ENCODE data around the gene OSBP2. TPM values are rescaled to one million over a fixed set of nuclear protein-coding genes. Genes with fewer than 3 reads are reported as not detected.

The OSBP2 gene
- total and polyA plus RNA-seq, 10 of the 15 experiments (the other 5 are each of a cell fraction or from before 2014, with no cell fraction given), result 0.11 to 7.7 (median 3.6) TPM

DNA sequence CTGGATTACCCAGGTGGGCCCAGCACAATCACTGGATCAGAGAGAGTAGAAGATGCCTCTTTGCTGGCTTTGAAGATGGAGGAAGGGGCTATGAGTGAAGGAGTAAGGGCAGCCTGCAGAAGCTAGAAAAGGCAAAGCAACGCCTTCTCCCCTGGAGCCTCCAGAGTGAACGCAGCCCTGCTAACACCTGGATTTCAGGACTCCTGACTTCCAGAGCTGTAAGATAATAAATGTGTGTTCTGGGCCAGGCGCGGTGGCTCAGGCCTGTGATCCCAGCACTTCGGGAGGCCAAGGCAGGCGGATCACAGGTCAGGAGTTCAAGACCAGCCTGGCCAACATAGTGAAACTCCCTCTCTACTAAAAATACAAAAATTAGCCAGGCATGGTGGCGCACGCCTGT is 171.5 kb downstream of the OSBP2 start (continued):
- TF ChIP-seq SUPT20H (IDR thresholded peaks at IDR 0.05; ENCODE audit: borderline replicate concordance, control insufficient read depth, low read depth, low read length) (no peak), SMAD1 (IDR thresholded peaks at IDR 0.05; ENCODE audit: low read depth, partially characterized antibody) (no peak)

DNA sequence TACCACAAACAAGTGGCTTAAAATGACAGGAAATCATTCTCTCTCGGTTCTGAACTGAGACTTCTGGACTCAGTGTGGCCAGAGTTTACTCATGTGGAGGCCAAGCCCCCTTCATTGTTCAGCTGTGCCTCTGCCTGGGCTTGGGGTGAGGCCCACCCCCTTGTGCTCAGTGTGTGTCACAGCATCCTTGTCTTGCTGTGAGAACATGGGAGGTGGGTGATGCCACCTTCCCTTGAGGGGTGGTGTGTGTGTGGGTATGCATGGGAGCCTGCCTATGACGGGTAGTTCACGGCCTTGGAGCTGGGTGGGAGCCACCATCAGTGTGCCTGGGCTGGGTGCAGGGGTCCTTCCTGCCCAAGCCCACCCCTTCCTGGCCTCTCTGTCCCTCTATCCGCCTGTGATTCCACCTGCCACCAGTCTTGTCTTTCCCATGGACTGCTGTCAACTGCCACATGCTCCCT is 172.2 kb downstream of the OSBP2 start:
- 23% methylated on average over 4 of the region's 4 CpGs for WGBS (ENCODE audit: insufficient coverage, insufficient replicate concordance, low lambda C conversion rate, missing lambda C conversion rate)
- ChIA-PET POLR2A (no interaction called here), CTCF (no interaction called here), SMC1A (ENCODE audit: uncharacterized antibody, unreplicated experiment) (no interaction called here), RAD21 (ENCODE audit: unreplicated experiment) (no interaction called here)
- Histone ChIP-seq H3K36me3 (ENCODE audit: control insufficient read depth in 2 of 2, insufficient read depth in 2 of 2, low read length in 1 of 2) (no peaks in the 10 kb centered on the region), H3K9ac (ENCODE audit: control insufficient read depth, insufficient read depth, low read length) (no peak overlapping the region), H3K27ac (ENCODE audit: control insufficient read depth, insufficient read depth) (no peak overlapping the region), H4K20me1 (ENCODE audit: control insufficient read depth, insufficient read depth) (no peaks in the 10 kb centered on the region), H3K27me3 (replicated peaks in 1 of 2; ENCODE audit: control insufficient read depth in 2 of 2, insufficient read depth in 2 of 2, low read length in 1 of 2) (no peaks in the 10 kb centered on the region), H3K4me2 (ENCODE audit: control insufficient read depth, insufficient read depth) (no peak overlapping the region), H2AFZ (ENCODE audit: control insufficient read depth, low read depth, low read length) (no peak overlapping the region), H3K4me3 (no peak overlapping the region), H3K4me1 (ENCODE audit: control insufficient read depth, insufficient read depth, low read length) (no peaks in the 10 kb centered on the region), H3K9me3 (replicated peaks; ENCODE audit: control insufficient read depth, insufficient read depth, low read length) (no peaks in the 10 kb centered on the region), H3K79me2 (ENCODE audit: control insufficient read depth, insufficient read depth, low read length) (no peaks in the 10 kb centered on the region)
- TF ChIP-seq, protein P1, sequence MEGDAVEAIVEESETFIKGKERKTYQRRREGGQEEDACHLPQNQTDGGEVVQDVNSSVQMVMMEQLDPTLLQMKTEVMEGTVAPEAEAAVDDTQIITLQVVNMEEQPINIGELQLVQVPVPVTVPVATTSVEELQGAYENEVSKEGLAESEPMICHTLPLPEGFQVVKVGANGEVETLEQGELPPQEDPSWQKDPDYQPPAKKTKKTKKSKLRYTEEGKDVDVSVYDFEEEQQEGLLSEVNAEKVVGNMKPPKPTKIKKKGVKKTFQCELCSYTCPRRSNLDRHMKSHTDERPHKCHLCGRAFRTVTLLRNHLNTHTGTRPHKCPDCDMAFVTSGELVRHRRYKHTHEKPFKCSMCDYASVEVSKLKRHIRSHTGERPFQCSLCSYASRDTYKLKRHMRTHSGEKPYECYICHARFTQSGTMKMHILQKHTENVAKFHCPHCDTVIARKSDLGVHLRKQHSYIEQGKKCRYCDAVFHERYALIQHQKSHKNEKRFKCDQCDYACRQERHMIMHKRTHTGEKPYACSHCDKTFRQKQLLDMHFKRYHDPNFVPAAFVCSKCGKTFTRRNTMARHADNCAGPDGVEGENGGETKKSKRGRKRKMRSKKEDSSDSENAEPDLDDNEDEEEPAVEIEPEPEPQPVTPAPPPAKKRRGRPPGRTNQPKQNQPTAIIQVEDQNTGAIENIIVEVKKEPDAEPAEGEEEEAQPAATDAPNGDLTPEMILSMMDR (IDR thresholded peaks at IDR 0.05 in 2 of 3, conservative IDR thresholded peaks at IDR 0.05 in 1 of 3; ENCODE audit: control insufficient read depth in 2 of 3, extremely low read depth in 1 of 3, insufficient read depth in 1 of 3, low read depth in 3 of 3, low read length in 3 of 3), result peak in 2 of 3 experiments; percentile 5 to 22; a peak in 1 of 6 replicates
- TF ChIP-seq, protein P2, sequence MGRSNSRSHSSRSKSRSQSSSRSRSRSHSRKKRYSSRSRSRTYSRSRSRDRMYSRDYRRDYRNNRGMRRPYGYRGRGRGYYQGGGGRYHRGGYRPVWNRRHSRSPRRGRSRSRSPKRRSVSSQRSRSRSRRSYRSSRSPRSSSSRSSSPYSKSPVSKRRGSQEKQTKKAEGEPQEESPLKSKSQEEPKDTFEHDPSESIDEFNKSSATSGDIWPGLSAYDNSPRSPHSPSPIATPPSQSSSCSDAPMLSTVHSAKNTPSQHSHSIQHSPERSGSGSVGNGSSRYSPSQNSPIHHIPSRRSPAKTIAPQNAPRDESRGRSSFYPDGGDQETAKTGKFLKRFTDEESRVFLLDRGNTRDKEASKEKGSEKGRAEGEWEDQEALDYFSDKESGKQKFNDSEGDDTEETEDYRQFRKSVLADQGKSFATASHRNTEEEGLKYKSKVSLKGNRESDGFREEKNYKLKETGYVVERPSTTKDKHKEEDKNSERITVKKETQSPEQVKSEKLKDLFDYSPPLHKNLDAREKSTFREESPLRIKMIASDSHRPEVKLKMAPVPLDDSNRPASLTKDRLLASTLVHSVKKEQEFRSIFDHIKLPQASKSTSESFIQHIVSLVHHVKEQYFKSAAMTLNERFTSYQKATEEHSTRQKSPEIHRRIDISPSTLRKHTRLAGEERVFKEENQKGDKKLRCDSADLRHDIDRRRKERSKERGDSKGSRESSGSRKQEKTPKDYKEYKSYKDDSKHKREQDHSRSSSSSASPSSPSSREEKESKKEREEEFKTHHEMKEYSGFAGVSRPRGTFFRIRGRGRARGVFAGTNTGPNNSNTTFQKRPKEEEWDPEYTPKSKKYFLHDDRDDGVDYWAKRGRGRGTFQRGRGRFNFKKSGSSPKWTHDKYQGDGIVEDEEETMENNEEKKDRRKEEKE (IDR thresholded peaks at IDR 0.05), result no peak
- intact Hi-C loops (cut with micrococcal nuclease; ENCODE audit: unreplicated experiment), result no loop called here
- BruUV-seq (replicated peaks), result no TSS peak
- FAIRE-seq, result no peak
- DNase-seq (ENCODE audit: low read depth, low spot score), result no peak
- ATAC-seq, result peak; percentile 76
- in situ Hi-C loops (cut with MboI), result no loop called here
